Measurements from ENCODE around the gene MYRF.
A peak's percentile ranks its signal among the peaks of the same experiment; 100 is the strongest.

Gene MYRF

DNA sequence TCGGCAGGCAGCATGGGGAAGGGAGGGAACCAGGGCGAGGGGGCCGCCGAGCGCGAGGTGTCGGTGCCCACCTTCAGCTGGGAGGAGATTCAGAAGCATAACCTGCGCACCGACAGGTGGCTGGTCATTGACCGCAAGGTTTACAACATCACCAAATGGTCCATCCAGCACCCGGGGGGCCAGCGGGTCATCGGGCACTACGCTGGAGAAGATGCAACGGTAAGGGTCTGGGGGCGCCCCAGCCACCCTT, 75.9 kb downstream of the MYRF start:
- Histone ChIP-seq H3K9me3 (ENCODE audit: insufficient read depth, low read length, severe bottlenecking) (no peaks in the 10 kb centered on the region), H4K20me1 (ENCODE audit: insufficient read depth, low read length) (peaks cover 41% of the 10 kb centered on the region), H3K27ac (ENCODE audit: low read length) (peak overlapping the region; percentile 99), H3K4me3 (ENCODE audit: low read depth in 1 of 2, low read length in 2 of 2) (peak overlapping the region; percentile 46 to 84), H3K79me2 (ENCODE audit: insufficient read depth, low read length) (peaks cover 65% of the 10 kb centered on the region), H3K27me3 (ENCODE audit: insufficient read depth, low read length, poor library complexity) (no peaks in the 10 kb centered on the region), H3K4me1 (ENCODE audit: insufficient read depth, low read length) (peaks cover 55% of the 10 kb centered on the region), H3K4me2 (ENCODE audit: insufficient read depth, low read length) (peak overlapping the region; percentile 81), H3K36me3 (ENCODE audit: insufficient read depth, low read length) (peaks cover 52% of the 10 kb centered on the region), H2AFZ (ENCODE audit: low read depth, low read length) (peak overlapping the region; percentile 50; the same call in 1 of the 2 replicates), H3K9ac (ENCODE audit: low read depth, low read length) (peak overlapping the region; percentile 90)
- ATAC-seq (ENCODE audit: insufficient read depth, low read depth) (no peak), DNase-seq (no peak)
- no peak for TF ChIP-seq EZH2 (IDR thresholded peaks at IDR 0.05; ENCODE audit: borderline replicate concordance, low read depth, low read length, severe bottlenecking)
- TF ChIP-seq, protein P1, sequence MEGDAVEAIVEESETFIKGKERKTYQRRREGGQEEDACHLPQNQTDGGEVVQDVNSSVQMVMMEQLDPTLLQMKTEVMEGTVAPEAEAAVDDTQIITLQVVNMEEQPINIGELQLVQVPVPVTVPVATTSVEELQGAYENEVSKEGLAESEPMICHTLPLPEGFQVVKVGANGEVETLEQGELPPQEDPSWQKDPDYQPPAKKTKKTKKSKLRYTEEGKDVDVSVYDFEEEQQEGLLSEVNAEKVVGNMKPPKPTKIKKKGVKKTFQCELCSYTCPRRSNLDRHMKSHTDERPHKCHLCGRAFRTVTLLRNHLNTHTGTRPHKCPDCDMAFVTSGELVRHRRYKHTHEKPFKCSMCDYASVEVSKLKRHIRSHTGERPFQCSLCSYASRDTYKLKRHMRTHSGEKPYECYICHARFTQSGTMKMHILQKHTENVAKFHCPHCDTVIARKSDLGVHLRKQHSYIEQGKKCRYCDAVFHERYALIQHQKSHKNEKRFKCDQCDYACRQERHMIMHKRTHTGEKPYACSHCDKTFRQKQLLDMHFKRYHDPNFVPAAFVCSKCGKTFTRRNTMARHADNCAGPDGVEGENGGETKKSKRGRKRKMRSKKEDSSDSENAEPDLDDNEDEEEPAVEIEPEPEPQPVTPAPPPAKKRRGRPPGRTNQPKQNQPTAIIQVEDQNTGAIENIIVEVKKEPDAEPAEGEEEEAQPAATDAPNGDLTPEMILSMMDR (IDR thresholded peaks at IDR 0.05; ENCODE audit: borderline replicate concordance, extremely low read depth, low read length, poor library complexity, severe bottlenecking), result no peak

GRCh38 chr11:61828629-61829407, 76.4 kb downstream of the MYRF start:
- peaks cover 60% of the 10 kb centered on the region for H3K4me1 ChIP-seq (ENCODE audit: insufficient read depth, low read length)
- H3K9ac ChIP-seq (ENCODE audit: low read depth, low read length), result peak overlapping the region; percentile 90
- no peaks in the 10 kb centered on the region for H3K27me3 ChIP-seq (ENCODE audit: insufficient read depth, low read length, poor library complexity)
- peak overlapping the region; percentile 46 to 84 for H3K4me3 ChIP-seq (ENCODE audit: low read depth in 1 of 2, low read length in 2 of 2)
- peak; percentile 75 for DNase-seq
- peak overlapping the region; percentile 81 for H3K4me2 ChIP-seq (ENCODE audit: insufficient read depth, low read length)
- ATAC-seq (ENCODE audit: insufficient read depth, low read depth), result peak; percentile 43
- H3K9me3 ChIP-seq (ENCODE audit: insufficient read depth, low read length, severe bottlenecking), result no peaks in the 10 kb centered on the region
- peaks cover 70% of the 10 kb centered on the region for H3K79me2 ChIP-seq (ENCODE audit: insufficient read depth, low read length)
- TF ChIP-seq EZH2 (IDR thresholded peaks at IDR 0.05; ENCODE audit: borderline replicate concordance, low read depth, low read length, severe bottlenecking), result no peak
- TF ChIP-seq, protein P1 (IDR thresholded peaks at IDR 0.05; ENCODE audit: borderline replicate concordance, extremely low read depth, low read length, poor library complexity, severe bottlenecking), result peak; percentile 64
- H2AFZ ChIP-seq (ENCODE audit: low read depth, low read length), result peak overlapping the region; percentile 50; the same call in 1 of the 2 replicates
- H3K36me3 ChIP-seq (ENCODE audit: insufficient read depth, low read length), result peaks cover 55% of the 10 kb centered on the region
- H3K27ac ChIP-seq (ENCODE audit: low read length), result peak overlapping the region; percentile 99
- peaks cover 41% of the 10 kb centered on the region for H4K20me1 ChIP-seq (ENCODE audit: insufficient read depth, low read length)

DNA sequence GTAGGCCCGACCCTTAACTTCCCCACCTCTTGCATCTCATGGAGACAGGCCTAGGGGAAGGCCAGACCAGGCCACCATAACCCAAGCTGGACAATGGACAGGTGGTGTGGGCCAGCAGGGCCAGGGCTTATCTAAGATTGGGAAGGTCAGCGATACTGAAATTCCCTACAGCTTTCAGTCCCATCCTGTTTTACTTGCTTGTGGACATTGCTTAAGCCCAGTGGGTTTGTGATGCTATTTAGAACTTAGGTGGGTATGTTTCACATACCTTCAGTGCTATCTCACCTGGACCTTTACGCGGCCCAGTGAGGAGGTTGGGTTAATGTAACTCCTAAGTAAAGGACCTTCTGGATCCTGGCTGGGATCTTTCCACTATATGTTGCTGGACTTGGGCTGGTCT, 77.4 kb downstream of the MYRF start:
- H3K27ac ChIP-seq (ENCODE audit: low read length), result peak overlapping the region; percentile 99
- H2AFZ ChIP-seq (ENCODE audit: low read depth, low read length), result no peak overlapping the region
- H3K79me2 ChIP-seq (ENCODE audit: insufficient read depth, low read length), result peaks cover 77% of the 10 kb centered on the region
- ATAC-seq (ENCODE audit: insufficient read depth, low read depth), result no peak
- no peak for DNase-seq
- peaks cover 70% of the 10 kb centered on the region for H3K4me1 ChIP-seq (ENCODE audit: insufficient read depth, low read length)
- no peaks in the 10 kb centered on the region for H3K9me3 ChIP-seq (ENCODE audit: insufficient read depth, low read length, severe bottlenecking)
- peak overlapping the region; percentile 46 to 84 for H3K4me3 ChIP-seq (ENCODE audit: low read depth in 1 of 2, low read length in 2 of 2)
- TF ChIP-seq, protein P1 (IDR thresholded peaks at IDR 0.05; ENCODE audit: borderline replicate concordance, extremely low read depth, low read length, poor library complexity, severe bottlenecking), result no peak
- H4K20me1 ChIP-seq (ENCODE audit: insufficient read depth, low read length), result peaks cover 41% of the 10 kb centered on the region
- H3K9ac ChIP-seq (ENCODE audit: low read depth, low read length), result peak overlapping the region; percentile 90
- peak overlapping the region; percentile 81 for H3K4me2 ChIP-seq (ENCODE audit: insufficient read depth, low read length)
- H3K27me3 ChIP-seq (ENCODE audit: insufficient read depth, low read length, poor library complexity), result no peaks in the 10 kb centered on the region
- H3K36me3 ChIP-seq (ENCODE audit: insufficient read depth, low read length), result peaks cover 57% of the 10 kb centered on the region

All from DND-41 (cell line).